ENCODE results near the gene BMPER. TPM values are rescaled to one million over a fixed set of nuclear protein-coding genes. Genes with fewer than 3 reads are reported as not detected.
A peak's percentile ranks its signal among the peaks of the same experiment; 100 is the strongest.

Gene BMPER
- total RNA-seq, 1 donor from 2014 or later, result 0.59 TPM

- intact Hi-C loops (cut with micrococcal nuclease), result no loop called here
- DNase-seq, result no peak
- no peak for ATAC-seq
These were observed 91.6 kb downstream of the BMPER start for GRCh38 chr7:33996899-33997298.

- ATAC-seq (no peak), DNase-seq (peak; percentile 31)
- intact Hi-C loops (cut with micrococcal nuclease), result no loop called here
These were observed 93.1 kb downstream of the BMPER start for GRCh38 chr7:33998476-33998875.

GRCh38 chr7:34011017-34011695, 105.8 kb downstream of the BMPER start:
- intact Hi-C loops (cut with micrococcal nuclease), result no loop called here
- no peak for DNase-seq
- ATAC-seq, result no peak

- ATAC-seq (no peak), DNase-seq (no peak)
- intact Hi-C loops (cut with micrococcal nuclease), result no loop called here
These were observed 106.4 kb downstream of the BMPER start for GRCh38 chr7:34011696-34012095.

- DNase-seq (no peak), ATAC-seq (no peak)
- intact Hi-C loops (cut with micrococcal nuclease), result no loop called here
These were observed 108.1 kb downstream of the BMPER start for GRCh38 chr7:34013421-34013820.

GRCh38 chr7:34015651-34016050, 110.3 kb downstream of the BMPER start:
- no peak for ATAC-seq
- DNase-seq, result no peak
- intact Hi-C loops (cut with micrococcal nuclease), result no loop called here

GRCh38 chr7:34016876-34017275, 111.5 kb downstream of the BMPER start:
- DNase-seq (no peak), ATAC-seq (no peak)
- intact Hi-C loops (cut with micrococcal nuclease), result no loop called here

GRCh38 chr7:34019301-34019790, 114.0 kb downstream of the BMPER start:
- no peak for ATAC-seq

GRCh38 chr7:34022626-34023025, 117.3 kb downstream of the BMPER start:
- no peak for DNase-seq
- ATAC-seq, result no peak
- intact Hi-C loops (cut with micrococcal nuclease), result no loop called here

More at GRCh38 chr7:34019301-34019790, 114.0 kb downstream of the BMPER start:
- no peak for DNase-seq
- intact Hi-C loops (cut with micrococcal nuclease), result no loop called here

- DNase-seq (no peak), ATAC-seq (no peak)
- intact Hi-C loops (cut with micrococcal nuclease), result no loop called here
These were observed 120.3 kb downstream of the BMPER start for GRCh38 chr7:34025600-34025999.

- ATAC-seq (no peak), DNase-seq (no peak)
- intact Hi-C loops (cut with micrococcal nuclease), result no loop called here
These were observed 121.3 kb downstream of the BMPER start for GRCh38 chr7:34026481-34027190.

- DNase-seq (no peak), ATAC-seq (no peak)
- intact Hi-C loops (cut with micrococcal nuclease), result no loop called here
These were observed 125.8 kb downstream of the BMPER start for GRCh38 chr7:34031156-34031555.

- DNase-seq (no peak), ATAC-seq (no peak)
- intact Hi-C loops (cut with micrococcal nuclease), result no loop called here
These were observed 129.4 kb downstream of the BMPER start for GRCh38 chr7:34034728-34035127.

- ATAC-seq, result peak; percentile 42
- intact Hi-C loops (cut with micrococcal nuclease), result no loop called here
These were observed 130.9 kb downstream of the BMPER start for GRCh38 chr7:34036051-34036920.

GRCh38 chr7:34036972-34037792, 131.8 kb downstream of the BMPER start:
- intact Hi-C loops (cut with micrococcal nuclease), result no loop called here
- DNase-seq (no peak), ATAC-seq (no peak)

More at GRCh38 chr7:34036051-34036920, 130.9 kb downstream of the BMPER start:
- no peak for DNase-seq

- DNase-seq, result no peak
- intact Hi-C loops (cut with micrococcal nuclease), result no loop called here
- no peak for ATAC-seq
These were observed 133.6 kb downstream of the BMPER start for GRCh38 chr7:34038816-34039470.

- no peak for DNase-seq
- intact Hi-C loops (cut with micrococcal nuclease), result no loop called here
- no peak for ATAC-seq
These were observed 136.4 kb downstream of the BMPER start for GRCh38 chr7:34041707-34042106.

GRCh38 chr7:34042406-34042805, 137.1 kb downstream of the BMPER start:
- DNase-seq, result no peak
- ATAC-seq, result no peak
- intact Hi-C loops (cut with micrococcal nuclease), result no loop called here

Measured in left ventricle myocardium superior (tissue), 1 donor.